GM21423 (cell line): Measurements from ENCODE around the gene CDR2L.
"Not testable (repeated sequence)": the region's sequence is repeated elsewhere in the genome, so short reads cannot be mapped to it uniquely, and the experiment has no call there.

Experiments
- ATAC-seq: cut with Tn5 transposase; IDR thresholded peaks from one replicate; pipeline ENCODE4 v1.9.1; 2021; ENCODE audit warnings: mild to moderate bottlenecking, moderate library complexity; ENCODE audit not compliant: unreplicated experiment

The CDR2L gene

GRCh38 chr17:75006653-75007052 lies 19.2 kb downstream of the CDR2L start:
- ATAC-seq: no peak

DNA sequence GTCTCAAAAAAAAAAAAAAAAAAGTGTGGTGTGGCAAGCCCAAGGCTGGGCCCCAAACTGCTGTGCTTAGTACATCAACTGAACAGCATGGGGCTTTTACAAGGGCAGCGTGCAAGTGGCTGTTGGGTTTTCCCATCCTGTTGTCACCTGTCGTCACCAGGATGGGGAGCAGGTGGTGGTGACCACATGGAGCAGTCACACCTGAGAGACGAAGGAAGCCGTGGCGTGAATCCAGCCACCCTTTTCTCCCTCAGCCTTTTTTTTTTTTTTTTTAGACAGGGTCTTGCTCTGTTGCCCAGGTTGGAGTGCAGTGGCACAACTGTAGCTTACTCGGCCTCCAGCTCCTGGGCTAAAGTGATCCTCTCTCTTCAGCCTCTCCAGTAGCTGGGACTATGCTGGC lies 20.9 kb downstream of the CDR2L start:
- ATAC-seq: no peak

DNA sequence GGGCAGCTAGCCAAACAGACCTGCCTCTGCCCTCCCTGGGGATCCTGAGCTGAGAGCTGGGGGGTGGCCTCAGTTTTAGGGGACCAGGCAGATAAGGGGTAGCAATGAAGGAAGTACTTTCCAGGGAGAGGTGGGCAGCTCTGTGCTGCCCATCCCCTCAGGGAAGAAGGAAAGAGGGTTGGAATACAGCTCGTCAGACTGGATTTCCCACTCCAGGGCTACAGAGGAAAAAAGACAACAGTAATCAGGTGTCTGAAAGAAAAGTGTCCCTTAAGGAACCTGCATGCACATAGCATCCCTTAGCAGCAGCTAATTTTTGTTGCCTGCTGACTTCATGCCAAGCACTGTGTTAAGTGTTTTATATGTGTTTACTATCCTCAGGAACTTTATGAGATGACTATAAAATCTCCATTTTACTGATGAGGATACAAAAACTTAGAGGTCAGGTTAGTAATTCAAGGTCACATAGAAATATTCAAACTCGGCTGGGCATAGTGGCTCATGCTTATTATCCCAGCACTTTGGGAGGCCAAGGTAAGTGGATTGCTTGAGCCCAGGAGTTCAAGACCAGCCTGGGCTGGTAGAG lies 21.8 kb downstream of the CDR2L start:
- ATAC-seq: no peak

DNA sequence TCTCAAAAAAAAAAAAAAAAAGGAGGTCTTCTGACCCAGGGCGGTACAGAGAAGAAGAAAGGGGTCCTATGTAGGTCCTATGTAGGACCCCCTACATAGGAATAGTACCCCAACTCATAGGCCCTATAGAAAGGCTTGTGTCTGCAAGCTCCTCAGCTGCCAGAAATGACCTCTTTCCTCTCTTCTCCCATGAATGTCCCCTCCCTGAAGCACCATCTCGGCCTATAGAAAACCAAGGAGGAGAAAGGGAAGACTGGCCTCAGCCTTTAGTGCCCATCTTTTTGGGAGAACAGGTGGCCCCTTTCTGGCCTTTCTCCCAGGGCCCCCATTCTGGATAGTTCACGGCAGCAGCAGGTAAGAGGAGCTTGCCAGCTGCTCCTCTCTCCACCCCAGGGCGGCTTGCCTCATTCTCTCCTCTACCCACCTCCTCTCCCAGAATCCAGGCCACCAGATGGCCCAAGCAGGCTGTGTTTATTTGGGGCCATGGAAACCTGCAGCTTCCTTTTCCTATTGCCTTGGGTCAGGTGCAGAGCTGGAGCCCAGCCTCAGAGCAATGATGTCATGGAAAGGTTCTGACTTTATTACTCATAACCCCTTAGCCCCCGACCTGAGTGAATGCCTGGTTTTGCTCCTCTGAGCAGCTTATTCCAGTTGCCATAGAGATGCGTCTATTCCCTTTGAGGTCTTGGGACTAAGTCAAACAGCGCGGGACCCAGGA lies 23.4 kb downstream of the CDR2L start:
- no peak for ATAC-seq

GRCh38 chr17:75011401-75012095 lies 24.1 kb downstream of the CDR2L start:
- no peak for ATAC-seq

DNA sequence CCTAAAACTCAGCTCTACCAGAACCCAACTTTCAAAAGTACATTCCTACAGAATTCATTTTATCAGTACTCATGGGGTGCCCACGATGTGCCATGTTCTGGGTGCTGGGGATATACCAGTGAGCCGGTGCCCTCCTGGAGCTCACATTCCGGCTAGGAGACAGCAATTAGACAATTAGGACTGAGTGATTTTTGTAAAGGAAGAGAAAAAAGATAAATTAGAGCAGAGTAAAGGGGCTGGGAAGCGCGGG lies 24.6 kb downstream of the CDR2L start:
- ATAC-seq: no peak

DNA sequence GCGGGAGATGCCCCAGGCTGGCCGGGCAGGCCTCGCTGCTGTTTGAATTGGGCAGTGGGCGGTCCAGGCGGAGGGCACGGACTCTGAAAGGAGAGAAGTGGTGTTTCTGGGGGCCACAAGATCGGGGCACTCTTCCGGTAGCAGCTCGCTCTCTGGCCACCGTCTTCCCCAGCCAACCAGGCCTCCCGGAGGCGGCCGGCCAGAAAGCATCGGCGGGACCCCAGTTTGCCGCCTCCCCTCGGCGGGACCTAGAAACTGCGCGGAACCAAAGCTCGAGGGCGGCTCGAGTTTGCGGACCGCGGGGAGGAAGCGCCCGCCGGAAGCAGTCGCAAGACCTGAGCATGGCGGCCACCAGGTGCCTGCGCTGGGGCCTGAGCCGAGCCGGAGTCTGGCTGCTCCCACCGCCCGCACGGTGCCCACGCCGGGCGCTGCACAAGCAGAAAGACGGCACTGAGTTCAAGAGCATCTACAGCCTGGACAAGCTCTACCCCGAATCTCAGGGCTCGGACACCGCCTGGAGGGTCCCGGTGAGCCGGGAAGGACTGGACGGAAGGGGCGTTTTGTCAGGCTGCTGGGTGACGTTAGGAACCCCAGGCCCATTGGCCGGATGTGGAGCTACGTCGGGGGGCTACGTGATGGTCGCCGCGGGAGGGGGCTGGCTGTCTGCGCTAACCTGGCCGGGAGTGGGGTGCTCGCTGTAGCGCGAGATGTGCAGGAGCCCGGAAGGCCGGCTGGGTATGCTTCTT lies 25.1 kb downstream of the CDR2L start, which contains the start of gene MRPL58:
Gene MRPL58 (plus strand): TSS at position 325 of the 746 bp plus-strand sequence. CDS start 17 bp downstream, at position 342.
- ATAC-seq: peak; percentile 86

DNA sequence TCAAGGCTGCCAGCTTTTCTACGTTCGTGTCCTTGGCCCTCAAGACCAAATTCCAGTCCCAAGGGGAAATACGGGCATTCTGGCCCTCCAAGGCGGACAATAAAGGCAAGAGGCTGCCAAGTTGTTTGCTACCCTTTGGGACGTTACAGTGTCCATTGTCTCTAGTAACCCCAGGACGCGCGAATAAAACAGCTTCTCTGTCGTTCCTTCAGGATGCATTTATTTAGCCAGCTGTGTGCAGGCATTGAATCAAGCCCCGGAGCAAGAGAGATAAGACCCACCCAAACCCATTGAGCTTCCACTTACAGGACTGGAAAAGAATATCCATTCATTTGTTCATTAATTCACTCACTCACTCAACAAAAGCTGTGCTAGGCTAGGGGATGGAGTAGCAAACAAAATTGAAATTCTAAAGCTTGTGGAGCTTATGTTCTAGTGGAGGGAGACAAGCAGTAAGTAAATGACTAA lies 25.7 kb downstream of the CDR2L start:
- ATAC-seq: no peak

DNA sequence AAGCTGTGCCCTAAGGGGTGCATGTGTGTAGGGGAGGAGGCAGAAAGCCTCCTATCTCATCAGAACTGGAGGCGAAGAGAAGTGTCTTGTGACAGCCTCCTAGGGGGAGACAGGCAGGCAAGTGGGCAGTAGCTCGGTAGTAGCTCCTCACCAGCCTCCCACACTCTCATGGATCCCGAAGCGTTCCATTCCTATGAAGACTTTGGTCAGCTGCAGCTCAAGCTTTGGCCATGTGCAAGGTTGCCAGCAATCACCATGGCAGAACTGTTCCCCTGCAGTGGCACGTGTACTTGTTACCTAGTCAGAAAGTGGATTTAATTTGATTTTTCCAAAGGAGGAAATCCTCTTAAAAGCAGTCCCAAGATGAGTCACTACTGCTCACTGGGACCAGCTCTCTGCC lies 31.7 kb downstream of the CDR2L start:
- ATAC-seq: no peak

DNA sequence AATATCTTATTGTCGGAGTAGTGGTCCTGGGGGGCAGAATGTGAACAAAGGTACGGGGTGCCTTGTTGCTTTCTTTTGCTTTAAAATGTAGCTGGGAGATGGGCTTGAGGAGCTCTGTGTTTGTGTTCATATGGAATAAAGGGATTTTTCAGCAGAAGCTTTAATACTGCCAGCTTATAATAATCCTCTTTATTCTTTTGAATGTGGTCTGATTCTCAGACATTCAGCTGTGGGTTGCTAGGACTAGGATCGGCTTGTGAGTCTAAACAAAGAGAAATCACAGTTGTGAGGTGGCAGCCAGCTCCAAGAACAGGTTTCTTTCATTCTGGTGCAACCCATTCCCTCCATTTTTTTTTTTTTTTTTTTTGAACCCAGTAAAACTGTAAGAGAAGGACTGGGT lies 32.3 kb downstream of the CDR2L start:
- ATAC-seq: no peak

DNA sequence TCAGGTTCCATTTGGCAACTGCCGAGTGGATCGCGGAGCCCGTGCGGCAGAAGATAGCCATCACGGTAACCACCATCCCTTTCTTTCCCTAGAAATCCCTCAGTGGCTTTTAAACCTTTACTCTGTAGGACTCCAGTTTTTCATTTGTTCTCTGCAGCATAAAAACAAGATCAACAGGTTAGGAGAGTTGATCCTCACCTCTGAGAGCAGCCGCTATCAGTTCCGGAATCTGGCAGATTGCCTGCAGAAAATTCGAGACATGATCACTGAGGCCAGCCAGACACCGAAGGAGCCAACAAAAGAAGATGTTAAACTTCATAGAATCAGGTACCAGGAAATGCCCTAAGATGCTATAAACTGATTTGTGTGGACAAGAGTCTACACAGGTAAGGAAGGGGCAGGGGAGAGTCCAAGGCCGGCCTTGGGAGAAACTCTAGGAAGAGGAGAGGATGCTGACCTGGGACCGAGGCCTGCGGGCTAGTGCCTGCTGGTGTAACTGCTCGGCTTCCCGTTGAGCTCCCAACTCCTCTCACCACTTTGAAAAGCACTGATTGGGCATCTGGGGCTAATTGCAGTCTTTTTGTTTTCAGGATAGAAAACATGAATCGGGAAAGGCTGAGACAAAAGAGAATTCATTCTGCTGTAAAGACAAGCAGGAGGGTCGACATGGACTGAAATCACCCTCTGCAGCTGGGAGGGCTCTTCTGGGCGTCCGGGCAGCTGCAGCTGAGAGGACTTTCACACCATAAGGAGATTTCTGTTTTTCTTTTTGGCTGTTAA lies 33.1 kb downstream of the CDR2L start:
- no peak for ATAC-seq

GRCh38 chr17:75024686-75025397 lies 37.4 kb downstream of the CDR2L start:
- ATAC-seq: no peak

GRCh38 chr17:75025398-75025734 lies 37.9 kb downstream of the CDR2L start:
- ATAC-seq: not testable (repeated sequence)

GRCh38 chr17:75026650-75027049 lies 39.2 kb downstream of the CDR2L start:
- not testable (repeated sequence) for ATAC-seq

GRCh38 chr17:75030161-75030560 lies 42.7 kb downstream of the CDR2L start:
- no peak for ATAC-seq

- no peak for ATAC-seq
These were observed 44.7 kb downstream of the CDR2L start for GRCh38 chr17:75031972-75032719.

DNA sequence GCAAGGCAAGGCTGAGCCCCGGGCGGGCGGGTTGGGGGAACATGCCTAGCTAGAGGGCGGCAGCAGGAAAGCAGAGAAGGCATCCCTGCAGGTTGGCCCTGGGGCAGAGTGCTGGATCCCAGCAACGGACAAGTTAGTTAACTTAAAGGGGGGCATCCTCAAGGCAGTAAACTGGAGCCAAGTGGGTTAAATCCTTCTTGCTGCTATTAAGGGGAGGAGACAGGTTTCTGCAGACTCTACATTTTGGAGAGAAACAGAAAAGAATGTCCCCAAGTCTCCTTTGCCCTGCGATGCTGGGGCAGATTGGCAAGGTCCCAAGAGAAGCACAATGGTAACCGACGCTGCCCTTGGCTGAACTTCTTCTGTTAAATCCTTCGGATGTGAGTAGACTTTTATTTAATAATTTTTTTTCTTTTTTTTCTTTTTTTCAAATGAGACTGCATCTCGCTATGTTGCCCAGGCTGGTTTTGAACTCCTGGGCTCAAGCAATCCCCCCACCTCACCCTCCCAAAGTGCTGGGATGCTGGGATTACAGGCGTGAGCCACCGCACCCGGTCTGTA lies 45.4 kb downstream of the CDR2L start:
- ATAC-seq: no peak

GRCh38 chr17:75033346-75034235 lies 46.2 kb downstream of the CDR2L start:
- peak; percentile 48 for ATAC-seq
